Nephron progenitor cell (in vitro differentiated cells): ENCODE data around the gene KRR1.
"Not testable (repeated sequence)": the region's sequence is repeated elsewhere in the genome, so short reads cannot be mapped to it uniquely, and the experiment has no call there.

Experiments
- DNase-seq: peaks from one replicate; pipeline ENCODE4 v3.0.0; 2021
- H3K27ac Mint-ChIP-seq: 2 replicates; pipeline ENCODE4 v1.8.0; 2021; ENCODE audit warnings: mild to moderate bottlenecking, moderate library complexity, mixed read lengths
- H3K27me3 Mint-ChIP-seq: 2 replicates; pipeline ENCODE4 v1.8.0; 2021; ENCODE audit warnings: mild to moderate bottlenecking, low read depth, mixed read lengths; ENCODE audit not compliant: poor library complexity
- H3K36me3 Mint-ChIP-seq: 2 replicates; pipeline ENCODE4 v1.8.0; 2021; ENCODE audit warnings: low read depth, mixed read lengths
- H3K4me1 Mint-ChIP-seq: 2 replicates; pipeline ENCODE4 v1.8.0; 2021; ENCODE audit warnings: mixed read lengths
- H3K4me3 Mint-ChIP-seq: 2 replicates; pipeline ENCODE4 v1.8.0; 2021; ENCODE audit warnings: mild to moderate bottlenecking, moderate library complexity, mixed read lengths
- H3K9me3 Mint-ChIP-seq: 2 replicates; pipeline ENCODE4 v1.8.0; 2021; ENCODE audit warnings: mild to moderate bottlenecking, moderate library complexity, mixed read lengths
- CTCF ChIP-seq: fragments of 200-600 bp; sonication (generic); IDR thresholded peaks from 2 replicates; pipeline ENCODE4 v1.5.0; 2021; ENCODE audit warnings: antibody characterized with exemption

Gene KRR1

GRCh38 chr12:75529826-75530225 is 18.4 kb upstream of the KRR1 start:
- no peak overlapping the region for H3K27ac Mint-ChIP-seq
- no peaks in the 10 kb centered on the region for H3K36me3 Mint-ChIP-seq
- no peak for DNase-seq
- no peaks in the 10 kb centered on the region for H3K27me3 Mint-ChIP-seq
- no peak overlapping the region for H3K4me3 Mint-ChIP-seq
- no peak for TF ChIP-seq CTCF
- peaks cover 37% of the 10 kb centered on the region for H3K4me1 Mint-ChIP-seq
- H3K9me3 Mint-ChIP-seq = no peaks in the 10 kb centered on the region

- H3K36me3 Mint-ChIP-seq = no peaks in the 10 kb centered on the region
- no peak overlapping the region for H3K4me3 Mint-ChIP-seq
- no peak for TF ChIP-seq CTCF
- H3K4me1 Mint-ChIP-seq = peaks cover 39% of the 10 kb centered on the region
- no peaks in the 10 kb centered on the region for H3K9me3 Mint-ChIP-seq
- no peak overlapping the region for H3K27ac Mint-ChIP-seq
- no peak for DNase-seq
- no peaks in the 10 kb centered on the region for H3K27me3 Mint-ChIP-seq
These were observed 17.9 kb upstream of the KRR1 start for GRCh38 chr12:75529316-75529715.

- DNase-seq = no peak
- H3K36me3 Mint-ChIP-seq = peaks cover 3% of the 10 kb centered on the region
- H3K9me3 Mint-ChIP-seq = peaks cover 3% of the 10 kb centered on the region
- no peak for TF ChIP-seq CTCF
- peaks cover 39% of the 10 kb centered on the region for H3K4me1 Mint-ChIP-seq
- H3K27me3 Mint-ChIP-seq = no peaks in the 10 kb centered on the region
- no peak overlapping the region for H3K4me3 Mint-ChIP-seq
- H3K27ac Mint-ChIP-seq = peak overlapping the region; percentile 11
These were observed 17.3 kb upstream of the KRR1 start for GRCh38 chr12:75528692-75529091.

- H3K4me3 Mint-ChIP-seq = no peak overlapping the region
- DNase-seq = no peak
- H3K4me1 Mint-ChIP-seq = peaks cover 39% of the 10 kb centered on the region
- peaks cover 7% of the 10 kb centered on the region for H3K9me3 Mint-ChIP-seq
- H3K27ac Mint-ChIP-seq = peak overlapping the region; percentile 53
- H3K36me3 Mint-ChIP-seq = peaks cover 7% of the 10 kb centered on the region
- peaks cover 4% of the 10 kb centered on the region for H3K27me3 Mint-ChIP-seq
- TF ChIP-seq CTCF = no peak
These were observed 16.9 kb upstream of the KRR1 start for GRCh38 chr12:75528272-75528671.

GRCh38 chr12:75526655-75527511 is 15.5 kb upstream of the KRR1 start:
- peak; percentile 77 for TF ChIP-seq CTCF
- Mint-ChIP-seq H3K27ac (peak overlapping the region; percentile 27), H3K4me1 (peaks cover 39% of the 10 kb centered on the region), H3K27me3 (peaks cover 7% of the 10 kb centered on the region), H3K36me3 (peaks cover 14% of the 10 kb centered on the region), H3K4me3 (peak overlapping the region; percentile 37), H3K9me3 (peaks cover 19% of the 10 kb centered on the region)
- DNase-seq = peak; percentile 21

GRCh38 chr12:75525263-75525662 is 13.9 kb upstream of the KRR1 start:
- peaks cover 39% of the 10 kb centered on the region for H3K4me1 Mint-ChIP-seq
- peaks cover 35% of the 10 kb centered on the region for H3K9me3 Mint-ChIP-seq
- H3K27ac Mint-ChIP-seq = peak overlapping the region; percentile 53
- peak; percentile 25 for TF ChIP-seq CTCF
- peaks cover 15% of the 10 kb centered on the region for H3K27me3 Mint-ChIP-seq
- H3K4me3 Mint-ChIP-seq = no peak overlapping the region
- no peak for DNase-seq
- H3K36me3 Mint-ChIP-seq = peaks cover 15% of the 10 kb centered on the region

- Mint-ChIP-seq H3K9me3 (peaks cover 47% of the 10 kb centered on the region), H3K4me1 (peaks cover 24% of the 10 kb centered on the region), H3K27me3 (peaks cover 16% of the 10 kb centered on the region), H3K36me3 (peaks cover 15% of the 10 kb centered on the region)
- not testable (repeated sequence) for H3K4me3 Mint-ChIP-seq, H3K27ac Mint-ChIP-seq, DNase-seq
These were observed 10.7 kb upstream of the KRR1 start for GRCh38 chr12:75522124-75522523.

GRCh38 chr12:75521224-75521623 is 9.8 kb upstream of the KRR1 start:
- H3K9me3 Mint-ChIP-seq = peaks cover 47% of the 10 kb centered on the region
- H3K36me3 Mint-ChIP-seq = peaks cover 15% of the 10 kb centered on the region
- H3K27me3 Mint-ChIP-seq = peaks cover 16% of the 10 kb centered on the region
- H3K4me3 Mint-ChIP-seq, DNase-seq, H3K27ac Mint-ChIP-seq: not testable (repeated sequence)
- H3K4me1 Mint-ChIP-seq = peaks cover 15% of the 10 kb centered on the region
